ENCODE data around the gene PCYT2. TPM values are rescaled to one million over a fixed set of nuclear protein-coding genes. Genes with fewer than 3 reads are reported as not detected.

Gene PCYT2
- total and polyA plus RNA-seq, 2 donors (not counting 1 experiment from before 2014, with no cell fraction given): 46.0 to 65.6 TPM

- Histone ChIP-seq H3K4me3 (replicated peaks in 1 of 4; ENCODE audit: control extremely low read depth in 1 of 4, insufficient read depth in 1 of 4, low read depth in 3 of 4, low read length in 4 of 4) (no peak overlapping the region), H2AFZ (ENCODE audit: low read length) (no peak overlapping the region), H3K9ac (ENCODE audit: insufficient read depth, low read length) (no peak overlapping the region), H3K27me3 (ENCODE audit: control insufficient read depth, insufficient read depth, low read length) (peaks cover 27% of the 10 kb centered on the region), H3K4me2 (ENCODE audit: extremely low read depth, insufficient read depth, low read length) (no peak overlapping the region), H3K4me1 (ENCODE audit: control insufficient read depth, extremely low read depth, insufficient read depth, low read length) (peaks cover 2% of the 10 kb centered on the region), H4K20me1 (ENCODE audit: control insufficient read depth, extremely low read depth, insufficient read depth, low read length) (no peaks in the 10 kb centered on the region), H3K9me3 (ENCODE audit: control insufficient read depth, insufficient read depth, low read depth, low read length) (no peaks in the 10 kb centered on the region), H3K27ac (ENCODE audit: insufficient read depth, low read length) (no peak overlapping the region), H3K36me3 (ENCODE audit: control insufficient read depth, insufficient read depth, low read length) (no peaks in the 10 kb centered on the region), H3K79me2 (ENCODE audit: control insufficient read depth, insufficient read depth, low read length) (no peaks in the 10 kb centered on the region)
- TF ChIP-seq CTCF (conservative IDR thresholded peaks at IDR 0.05 in 1 of 2, IDR thresholded peaks at IDR 0.05 in 1 of 2; ENCODE audit: low read depth in 1 of 2, low read length in 2 of 2) (no peak), EZH2 (IDR thresholded peaks at IDR 0.05; ENCODE audit: low read length, missing control alignments) (no peak)
- DNase-seq (ENCODE audit: low read depth in 2 of 2): no peak
These were observed 45.7 kb upstream of the PCYT2 start for GRCh38 chr17:81956607-81957589.

GRCh38 chr17:81955756-81956544 is 44.8 kb upstream of the PCYT2 start:
- no peak overlapping the region for H3K4me2 ChIP-seq (ENCODE audit: extremely low read depth, insufficient read depth, low read length)
- H3K4me3 ChIP-seq (replicated peaks in 1 of 4; ENCODE audit: control extremely low read depth in 1 of 4, insufficient read depth in 1 of 4, low read depth in 3 of 4, low read length in 4 of 4): no peak overlapping the region
- no peak overlapping the region for H3K9ac ChIP-seq (ENCODE audit: insufficient read depth, low read length)
- H3K9me3 ChIP-seq (ENCODE audit: control insufficient read depth, insufficient read depth, low read depth, low read length): no peaks in the 10 kb centered on the region
- H3K27ac ChIP-seq (ENCODE audit: insufficient read depth, low read length): no peak overlapping the region
- no peaks in the 10 kb centered on the region for H3K79me2 ChIP-seq (ENCODE audit: control insufficient read depth, insufficient read depth, low read length)
- peaks cover 22% of the 10 kb centered on the region for H3K27me3 ChIP-seq (ENCODE audit: control insufficient read depth, insufficient read depth, low read length)
- no peak overlapping the region for H2AFZ ChIP-seq (ENCODE audit: low read length)
- H3K4me1 ChIP-seq (ENCODE audit: control insufficient read depth, extremely low read depth, insufficient read depth, low read length): peaks cover 2% of the 10 kb centered on the region
- no peaks in the 10 kb centered on the region for H4K20me1 ChIP-seq (ENCODE audit: control insufficient read depth, extremely low read depth, insufficient read depth, low read length)
- no peak for TF ChIP-seq EZH2 (IDR thresholded peaks at IDR 0.05; ENCODE audit: low read length, missing control alignments)
- no peak for TF ChIP-seq CTCF (conservative IDR thresholded peaks at IDR 0.05 in 1 of 2, IDR thresholded peaks at IDR 0.05 in 1 of 2; ENCODE audit: low read depth in 1 of 2, low read length in 2 of 2)
- H3K36me3 ChIP-seq (ENCODE audit: control insufficient read depth, insufficient read depth, low read length): no peaks in the 10 kb centered on the region
- no peak for DNase-seq (ENCODE audit: low read depth in 2 of 2)

GRCh38 chr17:81955058-81955681 is 44.0 kb upstream of the PCYT2 start:
- Histone ChIP-seq H3K27ac (ENCODE audit: insufficient read depth, low read length) (no peak overlapping the region), H3K9me3 (ENCODE audit: control insufficient read depth, insufficient read depth, low read depth, low read length) (no peaks in the 10 kb centered on the region), H3K79me2 (ENCODE audit: control insufficient read depth, insufficient read depth, low read length) (no peaks in the 10 kb centered on the region), H3K27me3 (ENCODE audit: control insufficient read depth, insufficient read depth, low read length) (peaks cover 17% of the 10 kb centered on the region), H3K9ac (ENCODE audit: insufficient read depth, low read length) (no peak overlapping the region), H3K4me2 (ENCODE audit: extremely low read depth, insufficient read depth, low read length) (no peak overlapping the region), H3K4me1 (ENCODE audit: control insufficient read depth, extremely low read depth, insufficient read depth, low read length) (peaks cover 2% of the 10 kb centered on the region), H4K20me1 (ENCODE audit: control insufficient read depth, extremely low read depth, insufficient read depth, low read length) (no peaks in the 10 kb centered on the region), H3K36me3 (ENCODE audit: control insufficient read depth, insufficient read depth, low read length) (no peaks in the 10 kb centered on the region), H2AFZ (ENCODE audit: low read length) (no peak overlapping the region), H3K4me3 (replicated peaks in 1 of 4; ENCODE audit: control extremely low read depth in 1 of 4, insufficient read depth in 1 of 4, low read depth in 3 of 4, low read length in 4 of 4) (no peak overlapping the region)
- no peak for DNase-seq (ENCODE audit: low read depth in 2 of 2)
- TF ChIP-seq EZH2 (IDR thresholded peaks at IDR 0.05; ENCODE audit: low read length, missing control alignments) (no peak), CTCF (conservative IDR thresholded peaks at IDR 0.05 in 1 of 2, IDR thresholded peaks at IDR 0.05 in 1 of 2; ENCODE audit: low read depth in 1 of 2, low read length in 2 of 2) (no peak)
